ENCODE results near the gene NDST1.

Gene NDST1

GRCh38 chr5:150544611-150545219 lies 36.8 kb downstream of the NDST1 start:
- DNase-seq (ENCODE audit: low read depth) = no peak

DNA sequence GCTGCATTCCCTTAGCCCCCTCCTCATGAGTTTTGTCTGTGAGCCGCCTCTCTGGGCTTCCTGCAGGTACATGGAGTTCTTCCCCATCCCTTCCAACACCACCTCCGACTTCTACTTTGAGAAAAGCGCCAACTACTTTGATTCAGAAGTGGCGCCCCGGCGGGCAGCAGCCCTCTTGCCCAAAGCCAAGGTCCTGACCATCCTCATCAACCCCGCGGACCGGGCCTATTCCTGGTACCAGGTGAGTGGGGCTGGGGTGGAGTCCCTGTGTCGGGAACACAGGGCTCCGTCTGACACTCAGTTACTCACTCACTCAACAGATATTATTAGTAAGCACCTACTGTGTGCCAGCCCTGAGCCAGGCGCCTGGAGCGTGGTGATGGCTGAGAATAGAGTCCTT lies 37.3 kb downstream of the NDST1 start:
- no peak for DNase-seq (ENCODE audit: low read depth)

- DNase-seq (ENCODE audit: low read depth) = no peak
Observed at GRCh38 chr5:150548123-150548522, 40.2 kb downstream of the NDST1 start.

DNA sequence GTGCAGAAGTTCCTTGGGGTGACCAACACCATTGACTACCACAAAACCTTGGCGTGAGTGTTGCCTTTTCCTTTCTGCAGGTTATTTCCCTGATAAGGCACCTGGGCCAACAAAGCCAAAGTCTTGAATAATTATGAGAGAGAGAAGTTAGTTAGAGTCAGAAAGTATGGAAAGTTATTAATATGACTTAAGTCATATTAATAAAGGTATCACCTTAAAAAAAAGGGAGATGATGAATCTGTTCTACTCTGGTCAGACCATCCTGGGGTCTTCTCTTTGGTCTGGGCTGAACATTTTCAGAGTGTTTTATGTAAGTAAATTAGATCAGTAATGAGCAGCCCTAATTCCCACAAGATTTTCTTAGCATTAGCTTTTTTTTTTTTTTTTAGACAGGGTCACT lies 41.8 kb downstream of the NDST1 start:
- DNase-seq (ENCODE audit: low read depth) = no peak

DNA sequence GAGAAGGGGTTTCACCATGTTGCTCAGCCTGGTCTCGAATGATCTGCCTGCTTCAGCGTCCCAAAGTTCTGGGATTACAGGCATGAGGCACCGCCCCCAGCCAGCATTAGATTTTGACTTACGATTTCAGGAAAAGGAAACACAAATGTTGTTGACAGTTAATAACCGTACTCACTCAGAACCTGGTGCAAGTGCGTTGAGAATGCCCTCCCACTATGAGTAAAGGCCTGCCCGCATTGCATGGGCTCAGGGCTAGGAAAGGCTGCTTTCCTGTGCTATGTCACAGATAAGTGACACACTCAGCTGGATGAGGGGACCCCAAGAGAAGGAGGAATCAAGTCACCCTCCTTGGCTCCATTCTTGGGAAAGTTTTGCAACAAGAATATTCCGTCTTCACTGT lies 42.4 kb downstream of the NDST1 start:
- no peak for DNase-seq (ENCODE audit: low read depth)

DNA sequence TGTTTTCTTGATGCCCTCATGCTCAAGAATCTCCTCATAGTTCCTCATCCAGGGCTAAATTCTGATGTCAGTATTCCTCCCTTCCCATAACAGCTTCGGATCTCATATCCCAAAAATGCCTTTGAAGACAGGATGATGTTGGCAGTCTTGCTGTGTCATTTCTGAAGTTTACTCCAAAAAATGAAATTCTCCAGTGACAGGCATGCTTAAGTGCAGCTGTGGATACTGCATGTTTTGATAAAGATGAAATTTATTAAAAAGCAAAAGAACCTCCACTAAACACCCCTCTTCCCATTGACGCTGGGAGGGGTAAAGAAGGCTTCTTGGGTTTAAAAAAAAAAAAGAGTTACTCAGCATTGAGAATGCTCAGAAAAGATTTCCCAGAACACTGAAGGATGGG lies 43.1 kb downstream of the NDST1 start:
- no peak for DNase-seq (ENCODE audit: low read depth)

GRCh38 chr5:150553402-150553801 lies 45.5 kb downstream of the NDST1 start:
- no peak for DNase-seq (ENCODE audit: low read depth)

DNA sequence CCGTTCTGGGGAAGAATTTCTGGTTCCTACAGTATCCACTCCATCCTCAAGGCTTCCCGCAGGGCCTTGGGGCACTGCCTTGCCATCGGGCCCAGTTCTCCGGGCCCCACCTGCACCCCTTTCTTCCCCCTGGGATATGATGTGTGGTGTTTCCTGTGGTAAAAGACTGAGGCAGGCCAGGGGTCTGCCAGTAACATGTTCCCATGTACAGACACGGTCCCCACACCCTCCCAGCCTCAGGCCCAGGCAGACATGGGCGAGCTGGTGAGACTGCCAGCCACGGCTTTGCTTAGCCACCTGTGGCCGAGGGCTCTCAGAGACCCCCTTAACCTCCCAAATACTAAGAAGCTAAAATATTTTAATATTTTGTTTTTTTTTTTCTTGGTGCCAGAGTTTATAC lies 46.0 kb downstream of the NDST1 start:
- DNase-seq (ENCODE audit: low read depth) = no peak

- no peak for DNase-seq (ENCODE audit: low read depth)
Observed at GRCh38 chr5:150554857-150555256, 46.9 kb downstream of the NDST1 start.

GRCh38 chr5:150556106-150556505 lies 48.2 kb downstream of the NDST1 start:
- DNase-seq (ENCODE audit: low read depth) = no peak

- no peak for DNase-seq (ENCODE audit: low read depth)
Observed at GRCh38 chr5:150556859-150557508, 49.1 kb downstream of the NDST1 start.

DNA sequence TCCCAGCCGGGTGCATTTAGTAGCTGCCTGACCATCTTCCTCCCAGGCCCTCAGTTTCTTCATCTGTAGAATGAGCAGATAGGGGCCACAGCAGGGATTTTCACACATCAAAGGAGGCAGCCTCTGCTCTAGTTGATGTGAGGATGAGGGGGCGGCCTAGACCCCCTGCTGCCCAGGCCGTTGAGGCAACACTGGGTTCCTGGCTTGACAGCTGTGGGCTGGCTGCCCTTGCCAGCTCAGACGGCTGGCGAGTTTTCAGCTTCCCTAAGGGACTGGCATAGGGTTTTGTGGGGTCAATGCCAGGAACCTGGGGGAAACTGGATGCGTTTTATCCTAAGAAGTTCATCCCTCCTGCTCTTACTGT lies 49.6 kb downstream of the NDST1 start:
- DNase-seq (ENCODE audit: low read depth) = no peak

DNA sequence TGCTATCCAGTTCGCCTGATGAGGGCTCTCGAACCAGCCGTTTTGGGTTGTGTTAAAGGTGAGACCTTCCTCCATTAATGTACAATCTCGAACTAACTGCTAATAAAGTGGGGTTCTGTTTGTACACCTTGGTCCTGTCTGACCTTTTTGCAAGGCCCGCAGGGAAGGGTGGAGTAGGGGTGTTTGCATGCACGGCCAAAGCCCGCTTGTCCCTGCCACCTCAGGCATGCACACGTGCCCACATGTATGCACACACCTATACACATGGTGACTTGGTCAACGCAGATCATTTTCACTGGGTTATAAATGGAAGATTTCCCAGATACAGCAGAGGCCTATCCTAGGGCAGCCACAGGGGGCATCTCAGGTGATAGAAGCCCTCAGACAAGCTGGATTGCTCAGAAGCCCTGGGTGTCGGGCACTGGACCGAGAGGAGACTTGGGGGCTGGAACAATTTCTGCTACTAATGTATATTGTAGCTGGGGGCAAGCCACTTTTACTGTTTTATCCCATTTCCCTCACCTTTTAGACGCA lies 50.2 kb downstream of the NDST1 start:
- no peak for DNase-seq (ENCODE audit: low read depth)

DNA sequence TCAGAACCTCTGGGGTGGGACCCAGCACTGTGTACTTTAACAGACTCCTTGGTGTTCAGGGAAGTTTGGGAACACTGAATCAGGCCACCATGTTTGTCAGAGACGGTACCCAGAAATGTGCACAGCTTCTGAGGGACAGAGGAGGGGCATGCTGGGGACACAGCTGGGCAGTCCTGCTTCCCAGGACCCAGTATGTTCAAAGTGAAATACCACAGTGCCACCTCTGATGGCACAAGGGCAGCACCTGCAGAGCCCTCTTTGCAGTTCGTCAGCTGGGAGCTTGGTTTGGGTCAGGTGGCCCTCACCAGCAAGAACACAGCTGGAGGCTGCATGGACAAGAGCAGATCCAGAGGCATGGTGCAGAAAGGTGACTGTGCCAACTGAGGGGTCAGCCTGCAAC lies 51.2 kb downstream of the NDST1 start:
- DNase-seq (ENCODE audit: low read depth) = no peak

DNA sequence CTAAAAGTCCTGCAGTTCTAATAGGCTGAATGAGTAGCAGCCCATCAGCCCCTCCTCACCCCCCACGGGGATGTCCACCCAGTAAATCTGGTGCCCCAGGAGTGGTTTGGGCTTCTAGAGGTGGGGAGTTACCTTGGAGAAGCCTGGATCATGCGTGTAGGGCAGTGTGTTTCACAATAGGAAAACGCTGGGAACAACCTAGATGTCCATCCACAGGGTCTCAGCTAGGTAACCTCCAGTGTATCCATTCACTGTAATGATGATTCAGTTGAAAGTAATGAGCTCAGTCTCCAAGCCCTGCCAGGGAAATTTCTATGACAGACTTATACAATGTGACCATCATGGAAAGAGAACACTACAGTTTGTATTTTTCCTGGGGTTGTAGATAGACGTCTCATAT lies 51.8 kb downstream of the NDST1 start:
- no peak for DNase-seq (ENCODE audit: low read depth)

- no peak for DNase-seq (ENCODE audit: low read depth)
Observed at GRCh38 chr5:150560401-150561191, 52.7 kb downstream of the NDST1 start.

GRCh38 chr5:150561192-150561512 lies 53.2 kb downstream of the NDST1 start:
- no peak for DNase-seq (ENCODE audit: low read depth)

DNA sequence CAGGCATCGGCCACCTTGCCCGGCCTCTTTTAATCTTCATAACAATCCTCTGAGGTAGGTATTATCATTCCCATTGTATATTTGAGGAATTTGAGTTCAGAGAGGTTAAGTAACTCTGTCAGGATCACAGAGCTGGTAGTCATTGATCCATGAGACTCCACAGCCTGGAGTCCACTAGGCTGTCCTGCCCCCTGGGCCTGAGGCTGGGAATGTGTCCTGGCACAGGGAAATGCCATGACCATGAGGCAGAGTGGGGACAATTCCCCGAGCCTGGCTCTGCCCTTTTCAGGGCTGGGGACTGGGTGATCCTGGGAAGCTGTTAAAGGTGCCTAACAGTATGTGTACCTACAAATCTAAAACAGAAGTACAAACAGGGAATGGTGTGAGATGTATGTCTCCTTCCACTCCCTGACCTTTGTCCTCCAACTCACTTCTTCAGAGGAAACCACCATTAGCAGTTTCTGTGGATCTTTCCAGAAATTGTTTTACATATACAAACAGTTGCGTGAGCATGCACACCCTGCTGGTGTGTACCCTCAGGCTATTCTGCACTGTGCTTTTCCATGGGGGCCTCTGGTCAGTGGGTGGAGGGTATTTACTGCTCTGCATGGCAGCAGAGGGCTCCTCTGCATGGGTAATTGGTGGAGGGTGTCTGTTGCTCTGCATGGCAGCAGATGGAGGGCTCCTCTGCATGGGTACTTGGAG lies 53.8 kb downstream of the NDST1 start:
- DNase-seq (ENCODE audit: low read depth) = no peak

- no peak for DNase-seq (ENCODE audit: low read depth)
Observed at GRCh38 chr5:150562832-150563231, 54.9 kb downstream of the NDST1 start.

DNA sequence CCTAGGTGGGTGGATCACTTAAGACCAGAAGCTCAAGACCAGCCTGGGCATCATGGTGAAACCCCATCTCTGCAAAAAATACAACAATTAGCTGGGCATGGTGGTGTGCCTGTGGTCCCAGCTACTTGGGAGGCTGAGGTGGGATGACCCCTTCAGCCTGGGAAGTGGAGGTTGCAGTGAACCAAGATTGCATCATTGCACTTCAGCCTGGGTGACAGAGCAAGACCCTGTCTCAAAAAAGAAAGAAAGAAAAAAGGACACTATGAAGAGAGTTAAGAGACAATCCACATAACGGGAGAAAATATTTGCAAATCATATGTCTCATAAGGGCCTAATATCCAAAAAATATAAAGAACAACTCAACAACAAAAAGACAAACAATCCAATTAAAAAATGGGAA lies 57.9 kb downstream of the NDST1 start:
- no peak for DNase-seq (ENCODE audit: low read depth)

GRCh38 chr5:150567031-150567717 lies 59.2 kb downstream of the NDST1 start:
- peak; percentile 55 for DNase-seq (ENCODE audit: low read depth)

- no peak for DNase-seq (ENCODE audit: low read depth)
Observed at GRCh38 chr5:150568663-150569062, 60.7 kb downstream of the NDST1 start.

All from non-pigmented ciliary epithelial cell (primary cell).